CD14-positive monocyte (primary cell): Measurements from ENCODE around the gene CARNS1. TPM values are rescaled to one million over a fixed set of nuclear protein-coding genes. Genes with fewer than 3 reads are reported as not detected.

Experiments used
- DNase-seq, 3 donors: peaks; one replicate each; pipeline ENCODE4 v3.0.0-alpha.2; 2011 to 2022
- H2AFZ ChIP-seq: 2 replicates; pipeline ENCODE4 v1.6.0; 2012; ENCODE audit warnings: mild to moderate bottlenecking, low read depth, low read length, inconsistent platforms; ENCODE audit not compliant: insufficient read depth, poor library complexity, severe bottlenecking
- H3K27ac ChIP-seq, 2 donors: 1 replicate in 1 of 2; 2 replicates in 1 of 2; pipeline ENCODE4 v1.5.1; 2012 to 2013; ENCODE audit warnings: low read length in 2 of 2, control low read depth in 1 of 2, inconsistent platforms in 1 of 2, low read depth in 1 of 2, mild to moderate bottlenecking in 1 of 2
- H3K27me3 ChIP-seq, 2 donors: one replicate each; pipeline versions ENCODE4 v1.6.0 to v1.6.1; 2011 to 2013; ENCODE audit warnings: low read length in 2 of 2; ENCODE audit not compliant: control insufficient read depth in 2 of 2, insufficient read depth in 2 of 2
- H3K36me3 ChIP-seq, 2 donors: replicated peaks in 1 of 2; 1 replicate in 1 of 2; 2 replicates in 1 of 2; pipeline versions ENCODE4 v1.5.1 to v1.6.1; 2012 to 2013; ENCODE audit warnings: low read length in 2 of 2, control low read depth in 1 of 2, inconsistent platforms in 1 of 2, mild to moderate bottlenecking in 1 of 2; ENCODE audit not compliant: insufficient read depth in 2 of 2, control insufficient read depth in 1 of 2
- H3K4me1 ChIP-seq, 2 donors: 1 replicate in 1 of 2; 2 replicates in 1 of 2; pipeline versions ENCODE4 v1.5.1 to v1.6.1; 2012 to 2013; ENCODE audit warnings: low read length in 2 of 2, control low read depth in 1 of 2, inconsistent platforms in 1 of 2, mild to moderate bottlenecking in 1 of 2, moderate library complexity in 1 of 2; ENCODE audit not compliant: insufficient read depth in 2 of 2, control insufficient read depth in 1 of 2
- H3K4me2 ChIP-seq: replicated peaks from 2 replicates; pipeline ENCODE3; 2012; ENCODE audit warnings: low read length, moderate library complexity, mild to moderate bottlenecking; ENCODE audit not compliant: poor library complexity, severe bottlenecking; ENCODE audit errors: extremely low read depth
- H3K4me3 ChIP-seq, 3 experiments: fragments of 200-600 bp in 1 of 3; sonication (generic) in 1 of 3; replicated peaks in 1 of 3; 1 replicate in 2 of 3; 2 replicates in 1 of 3; pipeline ENCODE4 v1.5.1; 2011 to 2013; ENCODE audit warnings: low read length in 3 of 3, mild to moderate bottlenecking in 3 of 3, control low read depth in 2 of 3, low read depth in 2 of 3, inconsistent platforms in 1 of 3, moderate library complexity in 1 of 3
- H3K79me2 ChIP-seq: 2 replicates; pipeline ENCODE4 v1.6.0; 2012; ENCODE audit warnings: mild to moderate bottlenecking, control low read depth, inconsistent platforms, low read length, moderate library complexity; ENCODE audit not compliant: insufficient read depth
- H3K9ac ChIP-seq: 2 replicates; pipeline ENCODE4 v1.6.0; 2017; ENCODE audit warnings: low read length, mild to moderate bottlenecking; ENCODE audit not compliant: insufficient read depth, poor library complexity, severe bottlenecking
- H3K9me3 ChIP-seq, 2 donors: replicated peaks in 1 of 2; 1 replicate in 1 of 2; 2 replicates in 1 of 2; pipeline versions ENCODE4 v1.5.1 to v1.6.1; 2012 to 2013; ENCODE audit warnings: low read length in 2 of 2, control low read depth in 1 of 2; ENCODE audit not compliant: control insufficient read depth in 1 of 2, insufficient read depth in 1 of 2
- H4K20me1 ChIP-seq: 2 replicates; pipeline ENCODE4 v1.6.0; 2012; ENCODE audit warnings: mild to moderate bottlenecking, low read length, control low read depth, moderate library complexity; ENCODE audit not compliant: insufficient read depth
- H3K27ac Mint-ChIP-seq, 7 donors: one replicate each; pipeline ENCODE4 v1.8.0; 2020; ENCODE audit warnings: mild to moderate bottlenecking in 7 of 7, mixed read lengths in 7 of 7, moderate library complexity in 6 of 7, inconsistent platforms in 2 of 7
- H3K27me3 Mint-ChIP-seq, 3 donors: one replicate each; pipeline ENCODE4 v1.8.0; 2021 to 2022; ENCODE audit warnings: low read depth in 3 of 3, mild to moderate bottlenecking in 3 of 3, mixed read lengths in 3 of 3, moderate library complexity in 3 of 3, inconsistent platforms in 1 of 3
- H3K36me3 Mint-ChIP-seq, 2 donors: one replicate each; pipeline ENCODE4 v1.8.0; 2020; ENCODE audit warnings: mixed read lengths in 2 of 2, inconsistent platforms in 1 of 2, mild to moderate bottlenecking in 1 of 2
- H3K4me1 Mint-ChIP-seq: one replicate; pipeline ENCODE4 v1.8.0; 2020; ENCODE audit warnings: mild to moderate bottlenecking, mixed read lengths
- H3K4me3 Mint-ChIP-seq, 2 donors: one replicate each; pipeline ENCODE4 v1.8.0; 2020; ENCODE audit warnings: mild to moderate bottlenecking in 2 of 2, mixed read lengths in 2 of 2, moderate library complexity in 1 of 2
- H3K9me3 Mint-ChIP-seq, 7 donors: one replicate each; pipeline ENCODE4 v1.8.0; 2020 to 2022; ENCODE audit warnings: mixed read lengths in 7 of 7, mild to moderate bottlenecking in 6 of 7, moderate library complexity in 6 of 7, inconsistent platforms in 2 of 7
- WGBS: methylation state at CpG from one replicate; pipeline ENCODE4 v1.1.5; 2013; ENCODE audit warnings: missing lambda C conversion rate; ENCODE audit not compliant: insufficient coverage; 5-methylcytosine and 5-hydroxymethylcytosine counted together
- intact Hi-C, 2 donors: fragments of 100-400 bp; cut with micrococcal nuclease; formaldehyde crosslinking; loops; one replicate each; pipeline versions ENCODE4 v1.15.0 to v1.15.1; 2023
- polyA plus RNA-seq, 3 donors: library from polyadenylated mRNA; depleted of rRNA in 1 of 3; unstranded in 2 of 3; stranded (reverse) in 1 of 3; fragments of 300-500 nt in 2 of 3; fragments of >200 nt in 1 of 3; fragmentation: Illumina TruSeq in 2 of 3; gene quantifications; 1 replicate in 2 of 3; 2 replicates in 1 of 3; pipeline ENCODE4 v1.2.3, GENCODE V29; 2012 to 2021
- TF ChIP-seq, protein P1 (sequence below): fragments of 200-600 bp; IDR thresholded peaks from one replicate; pipeline ENCODE4 v1.8.0; 2022; ENCODE audit warnings: antibody characterized with exemption, mild to moderate bottlenecking

CARNS1 gene
- polyA plus RNA-seq, 3 donors: 0.09 TPM; not detected in 2

DNA sequence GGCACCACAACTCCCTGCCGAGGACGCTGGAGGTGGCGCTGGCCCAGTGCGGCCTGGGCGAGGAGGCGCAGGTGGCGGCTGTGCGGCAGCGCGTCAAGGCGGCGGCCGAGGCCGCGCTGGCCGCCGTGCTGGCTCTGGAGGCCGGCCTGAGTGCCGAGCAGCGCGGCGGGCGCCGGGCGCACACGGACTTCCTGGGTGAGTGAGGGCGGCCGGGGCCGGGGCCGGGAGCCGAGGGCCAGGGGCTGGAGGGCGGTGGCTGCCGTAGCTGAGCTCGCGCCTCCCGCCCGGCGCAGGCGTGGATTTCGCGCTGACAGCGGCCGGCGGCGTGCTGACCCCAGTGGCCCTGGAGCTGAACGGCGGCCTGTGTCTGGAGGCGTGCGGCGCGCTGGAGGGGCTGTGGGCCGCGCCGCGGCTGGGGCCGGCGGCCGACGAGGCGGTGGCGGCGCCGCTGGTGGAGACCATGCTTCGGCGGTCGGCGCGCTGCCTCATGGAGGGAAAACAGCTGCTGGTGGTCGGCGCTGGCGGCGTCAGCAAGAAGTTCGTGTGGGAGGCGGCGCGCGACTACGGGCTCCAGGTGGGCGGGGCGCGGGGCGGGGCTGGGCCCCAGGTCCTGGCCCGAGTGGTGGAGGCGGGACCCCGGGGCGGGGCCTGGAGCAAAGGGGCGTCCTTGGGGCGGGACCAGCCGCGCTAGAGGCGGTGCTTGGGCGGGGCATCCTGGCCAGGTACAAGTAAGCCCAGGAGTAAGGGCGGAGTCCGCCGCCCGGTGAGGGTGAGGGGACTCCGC lies 5.4 kb downstream of the CARNS1 start:
- H3K9me3 Mint-ChIP-seq: peaks cover 0 to 9% (median 2%) of the 10 kb centered on the region in 7 donors
- H3K27me3 ChIP-seq: peaks cover 0 to 44% of the 10 kb centered on the region in 2 donors
- peak overlapping the region; percentile 7 to 76 (median 24) for H3K4me3 ChIP-seq
- H3K4me2 ChIP-seq: peak overlapping the region; percentile 89
- peaks cover 28 to 46% (median 39%) of the 10 kb centered on the region in 3 donors for H3K27me3 Mint-ChIP-seq
- H3K27ac Mint-ChIP-seq: peak overlapping the region in 1 of 7 donors; percentile 35
- H3K4me1 Mint-ChIP-seq: peaks cover 32% of the 10 kb centered on the region
- H3K9me3 ChIP-seq: no peaks in the 10 kb centered on the region
- intact Hi-C loops: loop anchor here in 1 of 2 donors (1.0 kb wide), 1 partner anchor 19 kb away; no protein-coding TSS in a partner anchor
- peak; percentile 82 to 85 (median 84) for DNase-seq
- under 1% methylated on average over 89 of the region's 97 CpGs for WGBS
- H3K36me3 Mint-ChIP-seq: peaks cover 4 to 8% of the 10 kb centered on the region in 2 donors
- TF ChIP-seq, protein P1, sequence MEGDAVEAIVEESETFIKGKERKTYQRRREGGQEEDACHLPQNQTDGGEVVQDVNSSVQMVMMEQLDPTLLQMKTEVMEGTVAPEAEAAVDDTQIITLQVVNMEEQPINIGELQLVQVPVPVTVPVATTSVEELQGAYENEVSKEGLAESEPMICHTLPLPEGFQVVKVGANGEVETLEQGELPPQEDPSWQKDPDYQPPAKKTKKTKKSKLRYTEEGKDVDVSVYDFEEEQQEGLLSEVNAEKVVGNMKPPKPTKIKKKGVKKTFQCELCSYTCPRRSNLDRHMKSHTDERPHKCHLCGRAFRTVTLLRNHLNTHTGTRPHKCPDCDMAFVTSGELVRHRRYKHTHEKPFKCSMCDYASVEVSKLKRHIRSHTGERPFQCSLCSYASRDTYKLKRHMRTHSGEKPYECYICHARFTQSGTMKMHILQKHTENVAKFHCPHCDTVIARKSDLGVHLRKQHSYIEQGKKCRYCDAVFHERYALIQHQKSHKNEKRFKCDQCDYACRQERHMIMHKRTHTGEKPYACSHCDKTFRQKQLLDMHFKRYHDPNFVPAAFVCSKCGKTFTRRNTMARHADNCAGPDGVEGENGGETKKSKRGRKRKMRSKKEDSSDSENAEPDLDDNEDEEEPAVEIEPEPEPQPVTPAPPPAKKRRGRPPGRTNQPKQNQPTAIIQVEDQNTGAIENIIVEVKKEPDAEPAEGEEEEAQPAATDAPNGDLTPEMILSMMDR: no peak
- H3K4me3 Mint-ChIP-seq: peak overlapping the region; percentile 72 to 82
- H3K9ac ChIP-seq: peak overlapping the region; percentile 64
- no peaks in the 10 kb centered on the region for H3K36me3 ChIP-seq
- H4K20me1 ChIP-seq: no peaks in the 10 kb centered on the region
- H3K79me2 ChIP-seq: no peaks in the 10 kb centered on the region
- H3K27ac ChIP-seq: peak overlapping the region in 1 of 2 donors; percentile 41
- H2AFZ ChIP-seq: peak overlapping the region; percentile 86
- peaks cover 29 to 47% of the 10 kb centered on the region in 2 donors for H3K4me1 ChIP-seq

DNA sequence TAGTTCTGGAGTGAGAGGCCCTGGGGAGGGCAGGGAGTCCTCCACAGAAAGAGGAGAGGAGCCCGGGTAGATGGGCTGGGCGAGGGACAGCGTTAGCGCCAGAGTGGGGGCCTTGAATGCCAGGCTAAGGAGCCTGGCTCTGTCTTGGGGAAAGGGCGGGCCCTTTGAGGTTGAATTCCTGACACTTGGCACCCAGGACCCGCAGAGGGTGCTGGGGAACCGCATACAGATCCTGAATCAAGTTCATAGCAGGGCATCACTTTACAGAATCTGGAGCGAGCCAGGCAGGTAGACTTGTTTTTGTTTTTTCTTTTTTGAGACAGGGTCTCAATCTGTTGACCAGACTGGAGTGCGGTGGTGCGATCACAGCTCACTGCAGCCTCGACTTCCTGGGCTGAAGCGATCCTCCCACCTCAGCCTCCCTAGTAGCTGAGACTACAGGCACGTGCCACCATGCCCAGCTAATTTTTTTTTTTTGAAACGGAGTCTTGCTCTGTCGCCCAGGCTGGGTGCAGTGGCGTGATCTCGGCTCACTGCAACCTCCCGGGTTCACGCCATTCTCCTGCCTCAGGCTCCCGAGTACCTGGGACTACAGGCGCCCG lies 6.1 kb downstream of the CARNS1 start:
- Histone ChIP-seq H3K4me2 (peak overlapping the region; percentile 89), H3K9me3 (no peaks in the 10 kb centered on the region), H3K27ac (no peak overlapping the region), H3K36me3 (no peaks in the 10 kb centered on the region), H3K4me1 (peaks cover 27 to 42% of the 10 kb centered on the region in 2 donors), H3K79me2 (no peaks in the 10 kb centered on the region), H2AFZ (peak overlapping the region; percentile 86), H3K4me3 (peak overlapping the region in 1 of 3 experiments; percentile 76), H3K27me3 (peaks cover 0 to 37% of the 10 kb centered on the region in 2 donors), H3K9ac (no peak overlapping the region), H4K20me1 (no peaks in the 10 kb centered on the region)
- H3K9me3 Mint-ChIP-seq: peaks cover 0 to 5% (median 0%) of the 10 kb centered on the region in 7 donors
- H3K27ac Mint-ChIP-seq: peak overlapping the region in 1 of 7 donors; percentile 35
- WGBS: 77% methylated on average over 16 of the region's 22 CpGs
- peaks cover 0 to 3% of the 10 kb centered on the region in 2 donors for H3K36me3 Mint-ChIP-seq
- H3K4me1 Mint-ChIP-seq: peaks cover 25% of the 10 kb centered on the region
- intact Hi-C loops: loop anchor here in 1 of 2 donors (1.0 kb wide), 1 partner anchor 19 kb away; no protein-coding TSS in a partner anchor
- TF ChIP-seq, protein P1: no peak
- H3K4me3 Mint-ChIP-seq: peak overlapping the region; percentile 57 to 67
- peaks cover 22 to 39% (median 32%) of the 10 kb centered on the region in 3 donors for H3K27me3 Mint-ChIP-seq
- no peak for DNase-seq
